ENCODE results near the gene PPP1R16B.
A peak's percentile ranks its signal among the peaks of the same experiment; 100 is the strongest.

PPP1R16B gene

DNA sequence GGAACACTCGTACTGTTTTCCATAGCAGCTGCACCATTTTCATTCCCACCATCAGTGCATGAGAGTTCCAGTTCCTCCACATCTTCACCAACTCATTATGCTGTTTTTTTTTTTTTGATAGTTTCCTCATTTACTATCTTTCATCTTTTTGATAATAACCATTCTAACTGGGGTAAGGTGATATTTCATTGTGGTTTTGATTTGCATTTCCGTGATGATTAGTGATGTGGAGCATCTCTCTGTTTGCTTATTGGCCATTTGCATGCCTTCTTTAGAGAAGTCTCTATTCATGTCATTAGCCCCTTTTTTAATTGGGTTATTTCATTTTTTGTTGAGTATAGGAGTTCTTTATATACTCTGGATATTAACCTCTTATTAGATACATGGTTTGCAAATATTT, 31.3 kb upstream of the PPP1R16B start:
- Histone ChIP-seq H2AK5ac (ENCODE audit: low read length, severe bottlenecking) (no peak overlapping the region), H3K9ac (ENCODE audit: low read length) (no peak overlapping the region), H3K4me2 (ENCODE audit: low read length, poor library complexity, severe bottlenecking) (no peak overlapping the region), H3K36me3 (ENCODE audit: control insufficient read depth in 1 of 2, insufficient read depth in 2 of 2, low read depth in 1 of 2, low read length in 2 of 2) (peaks cover 27 to 51% of the 10 kb centered on the region in 2 experiments), H2BK120ac (ENCODE audit: low read depth, low read length) (no peak overlapping the region), H3K23ac (ENCODE audit: low read length in 2 of 2) (no peak overlapping the region), H4K91ac (ENCODE audit: low read length) (no peak overlapping the region), H3K4me3 (ENCODE audit: insufficient read depth in 1 of 2, low read depth in 1 of 2, low read length in 2 of 2) (no peak overlapping the region), H3K4me1 (ENCODE audit: control insufficient read depth, insufficient read depth, low read depth, low read length) (no peaks in the 10 kb centered on the region), H3K79me1 (replicated peaks; ENCODE audit: low read length, poor library complexity, severe bottlenecking) (no peaks in the 10 kb centered on the region), H3K9me3 (ENCODE audit: control insufficient read depth, low read length) (peaks cover 4% of the 10 kb centered on the region), H3K14ac (ENCODE audit: low read length in 2 of 2) (no peak overlapping the region), H2AFZ (ENCODE audit: low read depth, low read length) (no peak overlapping the region), H2BK15ac (ENCODE audit: low read depth, poor library complexity, severe bottlenecking) (no peak overlapping the region), H2BK5ac (ENCODE audit: low read depth, low read length, poor library complexity, severe bottlenecking) (no peak overlapping the region), H3K27me3 (ENCODE audit: control insufficient read depth in 1 of 2, insufficient read depth in 1 of 2, low read length in 2 of 2) (no peaks in the 10 kb centered on the region), H4K8ac (ENCODE audit: low read length) (no peak overlapping the region), H3K18ac (ENCODE audit: low read depth in 1 of 2, low read length in 2 of 2) (no peak overlapping the region), H2BK12ac (ENCODE audit: low read length in 2 of 2) (no peak overlapping the region), H3K4ac (ENCODE audit: low read depth in 1 of 2, low read length in 2 of 2) (no peak overlapping the region), H3K27ac (ENCODE audit: low read length, poor library complexity, severe bottlenecking) (no peak overlapping the region)
- no peak for DNase-seq
- 100% methylated on average over 1 of the region's 2 CpGs for WGBS

DNA sequence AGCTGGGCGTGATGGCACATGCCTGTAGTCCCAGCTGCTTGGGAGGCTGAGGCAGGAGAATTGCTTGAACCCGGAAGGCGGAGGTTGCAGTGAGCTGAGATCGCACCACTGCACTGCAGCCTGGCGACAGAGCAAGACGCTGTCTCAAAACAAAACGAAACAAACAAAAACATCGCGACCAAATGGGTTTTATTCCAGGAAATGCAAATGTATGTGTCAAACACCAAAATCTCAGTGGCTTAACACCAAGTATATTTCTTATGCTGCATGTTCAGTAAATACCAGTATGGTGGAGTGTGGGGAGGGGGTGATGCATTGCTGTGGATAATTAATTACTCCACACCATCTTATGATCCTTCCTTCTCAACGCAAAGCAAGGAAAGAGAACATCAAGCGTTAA, 29.1 kb upstream of the PPP1R16B start:
- H2BK15ac ChIP-seq (ENCODE audit: low read depth, poor library complexity, severe bottlenecking) = no peak overlapping the region

GRCh38 chr20:38779247-38780097, 26.0 kb upstream of the PPP1R16B start:
- H3K4me2 ChIP-seq (ENCODE audit: low read length, poor library complexity, severe bottlenecking) = peak overlapping the region; percentile 68
- H3K27ac ChIP-seq (ENCODE audit: low read length, poor library complexity, severe bottlenecking) = peak overlapping the region; percentile 8
- H3K14ac ChIP-seq (ENCODE audit: low read length in 2 of 2) = no peak overlapping the region
- H3K18ac ChIP-seq (ENCODE audit: low read depth in 1 of 2, low read length in 2 of 2) = no peak overlapping the region
- no peak overlapping the region for H2BK5ac ChIP-seq (ENCODE audit: low read depth, low read length, poor library complexity, severe bottlenecking)
- no peak overlapping the region for H3K9ac ChIP-seq (ENCODE audit: low read length)
- no peak overlapping the region for H4K8ac ChIP-seq (ENCODE audit: low read length)
- no peak overlapping the region for H3K23ac ChIP-seq (ENCODE audit: low read length in 2 of 2)
- H3K4me1 ChIP-seq (ENCODE audit: control insufficient read depth, insufficient read depth, low read depth, low read length) = peaks cover 6% of the 10 kb centered on the region
- 31% methylated on average over 17 of the region's 19 CpGs for WGBS
- no peak overlapping the region for H2BK120ac ChIP-seq (ENCODE audit: low read depth, low read length)
- DNase-seq = no peak
- H2BK12ac ChIP-seq (ENCODE audit: low read length in 2 of 2) = no peak overlapping the region
- no peak overlapping the region for H3K4me3 ChIP-seq (ENCODE audit: insufficient read depth in 1 of 2, low read depth in 1 of 2, low read length in 2 of 2)
- H2BK15ac ChIP-seq (ENCODE audit: low read depth, poor library complexity, severe bottlenecking) = no peak overlapping the region
- no peaks in the 10 kb centered on the region for H3K79me1 ChIP-seq (replicated peaks; ENCODE audit: low read length, poor library complexity, severe bottlenecking)
- H2AFZ ChIP-seq (ENCODE audit: low read depth, low read length) = no peak overlapping the region
- no peak overlapping the region for H2AK5ac ChIP-seq (ENCODE audit: low read length, severe bottlenecking)
- H3K36me3 ChIP-seq (ENCODE audit: control insufficient read depth in 1 of 2, insufficient read depth in 2 of 2, low read depth in 1 of 2, low read length in 2 of 2) = peaks cover 0 to 8% of the 10 kb centered on the region in 2 experiments
- H3K4ac ChIP-seq (ENCODE audit: low read depth in 1 of 2, low read length in 2 of 2) = no peak overlapping the region
- H4K91ac ChIP-seq (ENCODE audit: low read length) = peak overlapping the region; percentile 39
- no peaks in the 10 kb centered on the region for H3K27me3 ChIP-seq (ENCODE audit: control insufficient read depth in 1 of 2, insufficient read depth in 1 of 2, low read length in 2 of 2)
- no peaks in the 10 kb centered on the region for H3K9me3 ChIP-seq (ENCODE audit: control insufficient read depth, low read length)

More for the DNA sequence above, 29.1 kb upstream of the PPP1R16B start:
- no peak overlapping the region for H2BK12ac ChIP-seq (ENCODE audit: low read length in 2 of 2)
- peaks cover 4% of the 10 kb centered on the region for H3K9me3 ChIP-seq (ENCODE audit: control insufficient read depth, low read length)
- H3K18ac ChIP-seq (ENCODE audit: low read depth in 1 of 2, low read length in 2 of 2) = no peak overlapping the region
- no peak overlapping the region for H3K9ac ChIP-seq (ENCODE audit: low read length)
- H3K4me3 ChIP-seq (ENCODE audit: insufficient read depth in 1 of 2, low read depth in 1 of 2, low read length in 2 of 2) = no peak overlapping the region
- WGBS = 100% methylated on average over 9 of the region's 11 CpGs
- H4K8ac ChIP-seq (ENCODE audit: low read length) = no peak overlapping the region
- H3K36me3 ChIP-seq (ENCODE audit: control insufficient read depth in 1 of 2, insufficient read depth in 2 of 2, low read depth in 1 of 2, low read length in 2 of 2) = peaks cover 18 to 37% of the 10 kb centered on the region in 2 experiments
- no peak overlapping the region for H3K4ac ChIP-seq (ENCODE audit: low read depth in 1 of 2, low read length in 2 of 2)
- H2BK5ac ChIP-seq (ENCODE audit: low read depth, low read length, poor library complexity, severe bottlenecking) = no peak overlapping the region
- H2AFZ ChIP-seq (ENCODE audit: low read depth, low read length) = no peak overlapping the region
- H3K23ac ChIP-seq (ENCODE audit: low read length in 2 of 2) = no peak overlapping the region
- no peak overlapping the region for H3K14ac ChIP-seq (ENCODE audit: low read length in 2 of 2)
- no peaks in the 10 kb centered on the region for H3K79me1 ChIP-seq (replicated peaks; ENCODE audit: low read length, poor library complexity, severe bottlenecking)
- H3K27me3 ChIP-seq (ENCODE audit: control insufficient read depth in 1 of 2, insufficient read depth in 1 of 2, low read length in 2 of 2) = no peaks in the 10 kb centered on the region
- no peak overlapping the region for H3K27ac ChIP-seq (ENCODE audit: low read length, poor library complexity, severe bottlenecking)
- DNase-seq = no peak
- no peak overlapping the region for H2BK120ac ChIP-seq (ENCODE audit: low read depth, low read length)
- no peak overlapping the region for H2AK5ac ChIP-seq (ENCODE audit: low read length, severe bottlenecking)
- H4K91ac ChIP-seq (ENCODE audit: low read length) = no peak overlapping the region
- H3K4me1 ChIP-seq (ENCODE audit: control insufficient read depth, insufficient read depth, low read depth, low read length) = peaks cover 6% of the 10 kb centered on the region
- H3K4me2 ChIP-seq (ENCODE audit: low read length, poor library complexity, severe bottlenecking) = no peak overlapping the region

- WGBS = 83% methylated on average over 2 of the region's 3 CpGs
- no peak overlapping the region for H2BK5ac ChIP-seq (ENCODE audit: low read depth, low read length, poor library complexity, severe bottlenecking)
- no peak for DNase-seq
These were observed 23.2 kb upstream of the PPP1R16B start for GRCh38 chr20:38782275-38782674.

More at GRCh38 chr20:38782275-38782674, 23.2 kb upstream of the PPP1R16B start:
- Histone ChIP-seq H3K79me1 (replicated peaks; ENCODE audit: low read length, poor library complexity, severe bottlenecking) (no peaks in the 10 kb centered on the region), H3K9ac (ENCODE audit: low read length) (no peak overlapping the region), H3K9me3 (ENCODE audit: control insufficient read depth, low read length) (no peaks in the 10 kb centered on the region), H3K27ac (ENCODE audit: low read length, poor library complexity, severe bottlenecking) (no peak overlapping the region), H2BK15ac (ENCODE audit: low read depth, poor library complexity, severe bottlenecking) (no peak overlapping the region), H3K23ac (ENCODE audit: low read length in 2 of 2) (no peak overlapping the region), H4K8ac (ENCODE audit: low read length) (no peak overlapping the region), H3K18ac (ENCODE audit: low read depth in 1 of 2, low read length in 2 of 2) (no peak overlapping the region), H3K4me1 (ENCODE audit: control insufficient read depth, insufficient read depth, low read depth, low read length) (peaks cover 6% of the 10 kb centered on the region), H2AFZ (ENCODE audit: low read depth, low read length) (no peak overlapping the region), H3K4me2 (ENCODE audit: low read length, poor library complexity, severe bottlenecking) (no peak overlapping the region), H2BK12ac (ENCODE audit: low read length in 2 of 2) (no peak overlapping the region), H3K14ac (ENCODE audit: low read length in 2 of 2) (no peak overlapping the region), H3K4ac (ENCODE audit: low read depth in 1 of 2, low read length in 2 of 2) (no peak overlapping the region), H3K36me3 (ENCODE audit: control insufficient read depth in 1 of 2, insufficient read depth in 2 of 2, low read depth in 1 of 2, low read length in 2 of 2) (no peaks in the 10 kb centered on the region), H3K4me3 (ENCODE audit: insufficient read depth in 1 of 2, low read depth in 1 of 2, low read length in 2 of 2) (no peak overlapping the region), H2AK5ac (ENCODE audit: low read length, severe bottlenecking) (no peak overlapping the region), H4K91ac (ENCODE audit: low read length) (no peak overlapping the region), H3K27me3 (ENCODE audit: control insufficient read depth in 1 of 2, insufficient read depth in 1 of 2, low read length in 2 of 2) (no peaks in the 10 kb centered on the region), H2BK120ac (ENCODE audit: low read depth, low read length) (no peak overlapping the region)
